K562 (cell line): ENCODE data around the gene DIS3L2. TPM values are rescaled to one million over a fixed set of nuclear protein-coding genes. Genes with fewer than 3 reads are reported as not detected.

Experiments used
- ATAC-seq: fragments of 200-7000 bp; cut with Tn5 transposase; 3 replicates; pipeline ENCODE4 v1.9.1; 2020; ENCODE audit warnings: moderate library complexity
- BruUV-seq: library from RNA; stranded (reverse); fragments of 400-500 nt; replicated peaks from 2 replicates; lab custom pipeline; 2021; lab: Mats Ljungman, UMichigan
- CTCF ChIA-PET: fragments of 300-600 bp; formaldehyde crosslinking; extraction: SDS; loops from one replicate; lab custom pipeline; 2021; ENCODE audit warnings: low intra/inter-chr PET ratio; lab: Yijun Ruan, JAX
- POLR2A ChIA-PET: fragments of 300-600, 350-650 bp; sonication (Branson Sonifier 250); formaldehyde crosslinking; extraction: SDS; loops from one replicate; lab custom pipeline; 2021; ENCODE audit warnings: antibody characterized with exemption, inconsistent platforms; lab: Yijun Ruan, JAX
- DNase-seq, 4 experiments: peaks; one replicate each; pipeline versions ENCODE4 v3.0.0 to v3.0.0-alpha.2; 2011 to 2018; ENCODE audit warnings: low spot score in 3 of 4, mixed read lengths in 3 of 4; ENCODE audit errors: extremely low read depth in 1 of 4
- FAIRE-seq: peaks from 2 replicates; lab custom pipeline; 2011; peaks lifted over from hg19 to GRCh38; lab: Jason Lieb, UNC
- H2AFZ ChIP-seq: 2 replicates; pipeline ENCODE4 v1.6.0; 2011; ENCODE audit warnings: low read depth, low read length, control low read depth, inconsistent platforms
- H3K27ac ChIP-seq: fragments of 200-600 bp; 3 replicates; pipeline ENCODE4 v1.8.0; 2011; ENCODE audit warnings: low read depth, mild to moderate bottlenecking, control low read depth, inconsistent platforms, low read length, moderate library complexity, mixed read lengths; ENCODE audit errors: extremely low read depth
- H3K27me3 ChIP-seq, 2 experiments: fragments of 300-600 bp in 1 of 2; 2 replicates in 1 of 2; 3 replicates in 1 of 2; pipeline versions ENCODE4 v1.6.0 to v1.8.0; 2011; ENCODE audit warnings: inconsistent platforms in 2 of 2, low read length in 2 of 2, mild to moderate bottlenecking in 1 of 2, mixed read lengths in 1 of 2, moderate library complexity in 1 of 2; ENCODE audit not compliant: control insufficient read depth in 2 of 2, insufficient read depth in 2 of 2
- H3K36me3 ChIP-seq: fragments of 300-600 bp; 3 replicates; pipeline ENCODE4 v1.8.0; 2011; ENCODE audit warnings: mild to moderate bottlenecking, low read length, inconsistent platforms; ENCODE audit not compliant: control insufficient read depth, insufficient read depth
- H3K4me1 ChIP-seq, 2 experiments: fragments of 200-600 bp in 1 of 2; replicated peaks in 1 of 2; 2 replicates in 1 of 2; 3 replicates in 1 of 2; pipeline versions ENCODE4 v1.5.1 to v1.8.0; 2011; ENCODE audit warnings: inconsistent platforms in 2 of 2, low read length in 2 of 2, mild to moderate bottlenecking in 1 of 2, mixed read lengths in 1 of 2, moderate library complexity in 1 of 2; ENCODE audit not compliant: control insufficient read depth in 2 of 2, insufficient read depth in 2 of 2
- H3K4me2 ChIP-seq: 2 replicates; pipeline ENCODE4 v1.6.1; 2011; ENCODE audit warnings: low read length, control low read depth, inconsistent platforms, mixed read lengths; ENCODE audit not compliant: insufficient read depth
- H3K4me3 ChIP-seq: fragments of 200-600 bp; sonication (generic), shearing (Covaris generic); 2 replicates; pipeline ENCODE4 v1.5.1; 2016; ENCODE audit warnings: control low read depth, inconsistent platforms
- H3K79me2 ChIP-seq: fragments of 200-600 bp; 3 replicates; pipeline ENCODE4 v1.8.0; 2011; ENCODE audit warnings: low read length, inconsistent platforms; ENCODE audit not compliant: control insufficient read depth, insufficient read depth
- H3K9ac ChIP-seq, 2 experiments: 2 replicates each; pipeline versions ENCODE4 v1.6.0 to v1.6.1; 2011; ENCODE audit warnings: low read depth in 2 of 2, low read length in 2 of 2, control low read depth in 1 of 2, inconsistent platforms in 1 of 2, mild to moderate bottlenecking in 1 of 2, mixed read lengths in 1 of 2; ENCODE audit not compliant: insufficient read depth in 1 of 2
- H3K9me1 ChIP-seq: one replicate; pipeline ENCODE4 v1.6.0; 2011; ENCODE audit warnings: inconsistent platforms, mild to moderate bottlenecking, low read length, moderate library complexity; ENCODE audit not compliant: control insufficient read depth, insufficient read depth
- H3K9me3 ChIP-seq: replicated peaks from 2 replicates; pipeline ENCODE4 v1.5.1; 2011; ENCODE audit warnings: low read depth, low read length, inconsistent platforms; ENCODE audit not compliant: control insufficient read depth, insufficient read depth
- H4K20me1 ChIP-seq: replicated peaks from 2 replicates; pipeline ENCODE4 v1.6.1; 2011; ENCODE audit warnings: low read length, inconsistent platforms, mixed read lengths; ENCODE audit not compliant: control insufficient read depth, insufficient read depth
- CBFA2T2 ChIP-seq: fragments of 450-650 bp; conservative IDR thresholded peaks from 2 replicates; pipeline ENCODE4 v1.6.1; 2017; ENCODE audit warnings: mild to moderate bottlenecking
- CEBPB ChIP-seq: fragments of 450-650 bp; IDR thresholded peaks from 2 replicates; pipeline ENCODE4 v1.6.1; 2016; ENCODE audit warnings: missing genetic modification characterization, missing compliant biosample characterization
- CHAMP1 ChIP-seq: fragments of 450-650 bp; IDR thresholded peaks from 2 replicates; pipeline ENCODE4 v1.6.1; 2016; ENCODE audit warnings: mild to moderate bottlenecking
- HMG20B ChIP-seq: fragments of 250-450 bp; sonication (Bioruptor Pico); IDR thresholded peaks from 2 replicates; pipeline ENCODE4 v1.5.0; 2021; ENCODE audit warnings: mild to moderate bottlenecking
- KDM4B ChIP-seq, 2 experiments: fragments of 450-650 bp in 1 of 2; sonication (generic) in 1 of 2; IDR thresholded peaks; 2 replicates each; pipeline ENCODE4 v1.6.1; 2016 to 2017; ENCODE audit warnings: borderline replicate concordance in 2 of 2, antibody characterized with exemption in 1 of 2, low read depth in 1 of 2, mild to moderate bottlenecking in 1 of 2
- MAFG ChIP-seq: fragments of 450-650 bp; conservative IDR thresholded peaks from 2 replicates; pipeline ENCODE4 v1.6.1; 2016; ENCODE audit warnings: missing genetic modification characterization, missing compliant biosample characterization
- NRF1 ChIP-seq, 2 experiments: fragments of 450-650 bp; IDR thresholded peaks in 1 of 2; conservative IDR thresholded peaks in 1 of 2; 2 replicates each; pipeline ENCODE4 v1.6.1; 2014; ENCODE audit warnings: mild to moderate bottlenecking in 2 of 2
- PCBP1 ChIP-seq: fragments of 200-400 bp; formaldehyde crosslinking; IDR thresholded peaks from 2 replicates; pipeline ENCODE4 v1.6.1; 2018; ENCODE audit warnings: mild to moderate bottlenecking, low read depth, low read length; ENCODE audit not compliant: poor library complexity, severe bottlenecking
- PREB ChIP-seq: sonication (generic); formaldehyde crosslinking; IDR thresholded peaks from 2 replicates; pipeline ENCODE4 v1.8.1; 2023; ENCODE audit warnings: mild to moderate bottlenecking, missing genetic modification reagents
- TAL1 ChIP-seq: fragments of 450-650 bp; IDR thresholded peaks from 2 replicates; pipeline ENCODE4 v1.6.1; 2016; ENCODE audit warnings: mild to moderate bottlenecking
- THRB ChIP-seq: fragments of 450-650 bp; formaldehyde crosslinking; conservative IDR thresholded peaks from 2 replicates; pipeline ENCODE4 v1.4.0; 2022; ENCODE audit warnings: mild to moderate bottlenecking, missing genetic modification characterization
- WGBS: fragments of 100-300 bp; shearing (Covaris generic); methylation state at CpG from one replicate; pipeline ENCODE4 v1.1.6; 2016; ENCODE audit warnings: low coverage, mixed read lengths; ENCODE audit not compliant: insufficient coverage; ENCODE audit errors: missing lambda C conversion rate; 5-methylcytosine and 5-hydroxymethylcytosine counted together
- in situ Hi-C: fragments of 300-500 bp; cut with MboI; formaldehyde crosslinking; loops from 4 replicates; pipeline ENCODE4 v1.15.0; 2018; ENCODE audit warnings: inconsistent platforms, mixed read lengths
- intact Hi-C: fragments of 100-400 bp; cut with micrococcal nuclease; formaldehyde crosslinking; loops from 2 replicates; pipeline ENCODE4 v1.14.2; 2022
- polyA plus RNA-seq, 8 experiments: library from polyadenylated mRNA; depleted of rRNA in 4 of 8; stranded (reverse) in 5 of 8; unstranded in 3 of 8; fragments of >200 nt; fragmentation: Nextera tagmentation in 2 of 8; fragmentation: Illumina TruSeq in 1 of 8; extraction: Ambion mirVana in 2 of 8; extraction: Trizol in 1 of 8; gene quantifications; 2 replicates each; pipeline versions ENCODE4 v1.2.1 to v1.2.3, GENCODE V29; 2011 to 2014; ENCODE audit warnings: inconsistent platforms in 1 of 8, missing spikeins in 1 of 8
- total RNA-seq, 7 experiments: library from RNA; depleted of rRNA in 6 of 7; stranded (reverse); fragments of >200 nt in 6 of 7; fragmentation: Illumina TruSeq in 2 of 7; extraction: Trizol in 2 of 7; gene quantifications; 2 replicates each; pipeline versions ENCODE4 v1.2.1 to v1.2.3, GENCODE V29; 2011 to 2021; ENCODE audit warnings: low replicate concordance in 1 of 7

DIS3L2 gene
- total and polyA plus RNA-seq, 9 of the 15 experiments (the other 6 are each of a cell fraction or from before 2014, with no cell fraction given): 1.5 to 19.2 (median 11.2) TPM

GRCh38 chr2:231940795-231941194 is 20.7 kb upstream of the DIS3L2 start:
- WGBS: 17% methylated on average over 3 of the region's 3 CpGs
- no peak for TF ChIP-seq CHAMP1
- TF ChIP-seq HMG20B (CRISPR knock-in tag): no peak
- no peak for TF ChIP-seq TAL1
- no peak for TF ChIP-seq THRB (CRISPR knock-in tag)
- TF ChIP-seq MAFG (tag): no peak
- TF ChIP-seq NRF1 (conservative IDR thresholded peaks at IDR 0.05 in 1 of 2, IDR thresholded peaks at IDR 0.05 in 1 of 2): no peak
- TF ChIP-seq CEBPB: no peak
- TF ChIP-seq PREB (CRISPR knock-in tag): no peak
- no peak for TF ChIP-seq KDM4B (IDR thresholded peaks at IDR 0.05; ENCODE audit: borderline replicate concordance in 2 of 2, low read depth in 1 of 2)
- TF ChIP-seq PCBP1: no peak
- TF ChIP-seq CBFA2T2: no peak
- TF ChIP-seq, all 486 proteins: peak for 0
- intact Hi-C loops (no loop called here), in situ Hi-C loops (loop anchor here (10.0 kb wide), 1 partner anchor 174 kb away; no protein-coding TSS in a partner anchor)
- no peak overlapping the region for H3K27ac ChIP-seq
- ATAC-seq (no peak), DNase-seq (no peak), FAIRE-seq (no peak)
- CTCF ChIA-PET: no interaction called here
- peaks cover 0 to 3% of the 10 kb centered on the region in 2 experiments; a peak in 1 of 5 replicates for H3K4me1 ChIP-seq
- H3K9ac ChIP-seq: no peak overlapping the region
- H3K9me3 ChIP-seq: no peaks in the 10 kb centered on the region
- POLR2A ChIA-PET: no interaction called here
- no TSS peak for BruUV-seq
- no peak overlapping the region for H2AFZ ChIP-seq
- peaks cover 0 to 5% of the 10 kb centered on the region in 2 experiments; a peak in 2 of 5 replicates for H3K27me3 ChIP-seq
- no peaks in the 10 kb centered on the region for H3K36me3 ChIP-seq
- no peaks in the 10 kb centered on the region for H4K20me1 ChIP-seq
- H3K4me2 ChIP-seq: no peak overlapping the region
- H3K4me3 ChIP-seq: no peak overlapping the region
- H3K79me2 ChIP-seq: no peaks in the 10 kb centered on the region
- H3K9me1 ChIP-seq: no peaks in the 10 kb centered on the region
